Measurements from ENCODE around the gene SDCBP2.

SDCBP2 gene

GRCh38 chr20:1370548-1371110 lies 41.7 kb upstream of the SDCBP2 start:
- no peak for DNase-seq (ENCODE audit: low read depth)
- no peak for TF ChIP-seq CTCF (IDR thresholded peaks at IDR 0.05; ENCODE audit: control insufficient read depth, extremely low read depth, insufficient read depth)
- H3K4me3 ChIP-seq (ENCODE audit: low read depth, low read length), result no peak overlapping the region

GRCh38 chr20:1369970-1370369 lies 41.0 kb upstream of the SDCBP2 start:
- no peak overlapping the region for H3K4me3 ChIP-seq (ENCODE audit: low read depth, low read length)
- TF ChIP-seq CTCF (IDR thresholded peaks at IDR 0.05; ENCODE audit: control insufficient read depth, extremely low read depth, insufficient read depth), result no peak
- no peak for DNase-seq (ENCODE audit: low read depth)

- H3K4me3 ChIP-seq (ENCODE audit: low read depth, low read length), result no peak overlapping the region
- no peak for TF ChIP-seq CTCF (IDR thresholded peaks at IDR 0.05; ENCODE audit: control insufficient read depth, extremely low read depth, insufficient read depth)
- DNase-seq (ENCODE audit: low read depth), result no peak
Measured at GRCh38 chr20:1368448-1369199, 39.7 kb upstream of the SDCBP2 start.

GRCh38 chr20:1367479-1367878 lies 38.5 kb upstream of the SDCBP2 start:
- no peak overlapping the region for H3K4me3 ChIP-seq (ENCODE audit: low read depth, low read length)
- no peak for DNase-seq (ENCODE audit: low read depth)
- no peak for TF ChIP-seq CTCF (IDR thresholded peaks at IDR 0.05; ENCODE audit: control insufficient read depth, extremely low read depth, insufficient read depth)

GRCh38 chr20:1364106-1364505 lies 35.2 kb upstream of the SDCBP2 start:
- no peak for DNase-seq (ENCODE audit: low read depth)
- H3K4me3 ChIP-seq (ENCODE audit: low read depth, low read length), result no peak overlapping the region
- TF ChIP-seq CTCF (IDR thresholded peaks at IDR 0.05; ENCODE audit: control insufficient read depth, extremely low read depth, insufficient read depth), result no peak

GRCh38 chr20:1363522-1363921 lies 34.6 kb upstream of the SDCBP2 start:
- DNase-seq (ENCODE audit: low read depth), result no peak
- no peak for TF ChIP-seq CTCF (IDR thresholded peaks at IDR 0.05; ENCODE audit: control insufficient read depth, extremely low read depth, insufficient read depth)
- H3K4me3 ChIP-seq (ENCODE audit: low read depth, low read length), result no peak overlapping the region

GRCh38 chr20:1362484-1362883 lies 33.5 kb upstream of the SDCBP2 start:
- no peak overlapping the region for H3K4me3 ChIP-seq (ENCODE audit: low read depth, low read length)
- no peak for TF ChIP-seq CTCF (IDR thresholded peaks at IDR 0.05; ENCODE audit: control insufficient read depth, extremely low read depth, insufficient read depth)
- DNase-seq (ENCODE audit: low read depth), result no peak

All from LNCaP clone FGC (cell line).